OCI-M1 (cell line): ENCODE measurements around the gene PINLYP.
A peak's percentile ranks its signal among the peaks of the same experiment; 100 is the strongest.

Experiments used
- DNase-seq: peaks from one replicate; lab custom pipeline; 2025; lab: John Stamatoyannopoulos, UW

Gene PINLYP

DNA sequence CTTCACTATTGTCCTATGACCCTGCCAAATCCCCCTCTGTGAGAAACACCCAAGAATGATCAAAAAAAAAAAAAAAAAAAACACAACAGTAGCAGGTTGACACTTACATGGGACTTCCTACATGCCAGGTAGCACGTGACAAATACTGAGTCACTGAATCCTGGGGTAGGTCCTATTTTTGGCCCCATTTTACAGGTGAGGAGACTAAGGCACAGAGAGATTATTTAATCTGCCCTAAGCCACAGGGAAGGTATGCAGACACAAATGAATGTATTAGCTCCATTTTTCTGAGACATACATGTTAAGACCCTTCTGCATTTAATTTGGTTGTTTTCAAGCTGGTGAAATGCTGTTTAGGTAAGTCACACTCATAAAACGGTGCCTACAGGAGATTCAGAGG, 26.9 kb upstream of the PINLYP start:
- DNase-seq: no peak

DNA sequence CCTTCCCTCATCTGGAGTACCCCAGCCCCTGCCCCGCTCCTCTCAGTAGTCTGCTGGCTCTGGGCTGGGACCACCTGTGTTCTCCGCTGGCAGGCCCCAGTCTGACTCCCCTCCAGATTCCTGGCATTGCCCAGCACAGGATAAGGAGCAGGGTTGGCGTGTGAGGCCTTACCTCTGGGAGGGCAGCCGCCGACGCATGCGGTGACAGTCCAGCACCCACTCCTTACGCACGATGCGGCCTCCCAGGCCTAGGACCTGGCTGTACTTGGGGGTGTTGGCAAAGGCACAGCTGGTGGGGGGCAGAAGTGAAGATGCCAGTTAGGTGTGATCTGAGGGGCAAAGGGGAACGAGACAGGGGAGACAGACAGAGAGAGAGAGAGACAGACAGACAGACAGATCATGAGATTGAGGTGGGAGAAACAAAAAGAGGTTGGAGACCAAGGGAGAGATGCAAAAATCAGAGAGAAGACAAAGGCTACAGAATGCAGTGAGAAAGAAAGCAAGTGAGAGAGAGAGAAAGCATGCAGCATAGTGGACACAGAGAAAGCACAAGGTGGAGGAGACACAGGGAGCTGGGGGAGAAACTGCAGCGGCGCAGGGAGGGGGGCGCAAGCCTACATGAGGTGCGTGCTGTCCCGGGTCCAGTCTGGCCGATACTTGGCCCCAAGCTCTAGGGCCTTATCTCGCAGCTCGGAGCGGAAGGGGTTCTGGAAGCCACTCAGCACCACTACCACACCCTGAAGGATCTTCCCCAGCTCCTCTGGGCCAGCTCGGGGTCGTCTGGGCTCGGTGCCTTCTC, 24.0 kb upstream of the PINLYP start:
- no peak for DNase-seq

DNA sequence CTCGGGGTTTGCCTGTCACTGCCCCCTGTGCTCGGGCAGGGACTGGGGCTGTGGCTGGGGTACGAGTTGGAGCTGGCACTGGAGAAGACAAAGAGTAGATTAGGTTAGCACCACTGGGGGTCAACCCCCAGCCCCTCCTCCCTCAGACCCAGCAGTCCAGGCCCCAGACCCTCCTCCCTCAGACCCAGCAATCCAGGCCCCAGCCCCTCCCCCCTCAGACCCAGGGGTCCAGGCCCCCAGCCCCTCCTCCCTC, 23.5 kb upstream of the PINLYP start:
- DNase-seq: no peak

GRCh38 chr19:43552616-43553015, 23.0 kb upstream of the PINLYP start:
- DNase-seq: no peak

DNA sequence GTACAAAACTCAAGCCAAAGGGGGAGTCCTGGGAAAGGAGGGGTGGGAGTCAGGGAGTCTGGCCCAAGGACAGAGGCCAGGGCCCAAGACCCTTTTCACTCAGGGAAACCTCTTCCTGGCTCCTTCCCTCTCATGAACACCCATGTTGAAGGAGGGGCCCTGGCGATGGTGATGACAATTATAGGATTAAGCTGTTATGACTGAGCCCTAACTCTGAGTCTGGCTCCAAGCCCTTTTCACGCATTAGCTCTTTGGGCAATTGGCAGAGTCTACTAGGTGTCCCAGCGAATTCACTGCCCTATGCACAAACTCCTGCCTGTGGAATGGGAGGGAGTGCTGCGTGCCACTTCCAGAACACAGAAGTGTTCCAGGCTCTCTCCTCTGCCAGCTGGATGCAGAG, 21.9 kb upstream of the PINLYP start:
- DNase-seq: no peak

DNA sequence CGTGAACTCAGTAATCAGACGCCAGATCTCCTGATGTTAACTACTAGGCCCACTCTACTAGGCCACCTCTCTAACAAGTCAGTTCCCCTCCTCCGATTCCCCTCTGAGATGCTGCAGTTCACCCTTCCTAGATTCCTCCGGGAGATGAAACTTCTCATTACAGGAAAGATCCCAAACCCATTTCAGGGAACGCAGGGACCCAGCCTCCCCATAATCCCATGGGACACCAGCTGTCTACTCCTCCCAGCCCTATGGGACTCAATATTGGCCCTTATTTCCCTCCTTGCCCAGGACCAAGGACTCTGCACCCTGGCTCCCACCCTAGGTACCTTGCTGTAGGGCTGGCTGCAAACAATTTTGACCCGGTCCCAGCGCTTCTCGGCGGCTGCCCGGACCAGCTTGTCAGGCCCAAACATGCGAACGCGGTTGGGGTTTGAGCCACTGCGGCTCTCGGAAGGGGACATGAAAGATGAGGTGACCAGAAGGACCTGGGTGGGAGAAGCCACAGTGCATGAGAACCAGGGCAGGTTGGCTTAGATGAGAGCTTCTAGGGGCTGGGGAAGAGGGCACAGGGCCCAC, 21.2 kb upstream of the PINLYP start:
- no peak for DNase-seq

- DNase-seq: peak; percentile 83
Observed at GRCh38 chr19:43555185-43555770, 20.3 kb upstream of the PINLYP start.

- DNase-seq: no peak
Observed at GRCh38 chr19:43560687-43561086, 14.9 kb upstream of the PINLYP start.

DNA sequence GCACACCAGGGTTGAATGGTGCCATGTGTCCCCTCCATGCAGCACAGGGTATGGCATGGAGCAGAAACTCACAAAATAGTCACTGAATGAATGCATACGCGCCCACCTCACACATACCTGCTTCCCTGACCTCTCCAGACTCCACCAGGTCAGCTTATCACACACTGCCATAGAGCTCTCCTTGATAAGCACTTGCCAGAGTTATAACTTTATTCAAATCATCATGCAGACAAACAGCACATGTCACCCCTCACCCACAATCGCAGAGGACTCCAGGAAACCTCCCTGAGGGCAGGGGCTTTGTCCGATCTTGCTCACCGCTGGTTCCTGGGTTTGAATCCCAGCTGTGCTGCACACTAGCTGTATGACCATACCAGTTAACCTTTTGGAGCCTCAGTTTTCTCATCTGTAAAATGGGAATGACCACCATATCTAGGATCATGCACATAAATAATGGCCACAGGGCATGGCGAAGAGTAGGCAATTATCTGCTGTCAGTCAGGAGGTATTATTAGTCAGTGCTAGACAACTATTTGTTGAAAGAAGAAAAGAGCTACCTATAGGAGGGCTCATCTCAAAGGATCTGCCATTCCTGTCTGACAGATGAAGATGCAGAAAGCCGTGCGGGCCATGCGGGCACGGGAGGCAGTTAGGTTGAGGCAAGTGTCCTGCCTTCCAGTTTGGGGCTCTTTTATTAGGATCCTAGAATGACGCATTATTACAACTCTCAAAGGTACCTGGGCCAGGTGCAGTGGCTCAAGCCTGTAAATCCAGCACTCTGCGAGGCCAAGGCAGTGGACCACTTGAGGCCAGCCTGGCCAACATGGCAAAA, 14.2 kb upstream of the PINLYP start:
- DNase-seq: no peak

DNA sequence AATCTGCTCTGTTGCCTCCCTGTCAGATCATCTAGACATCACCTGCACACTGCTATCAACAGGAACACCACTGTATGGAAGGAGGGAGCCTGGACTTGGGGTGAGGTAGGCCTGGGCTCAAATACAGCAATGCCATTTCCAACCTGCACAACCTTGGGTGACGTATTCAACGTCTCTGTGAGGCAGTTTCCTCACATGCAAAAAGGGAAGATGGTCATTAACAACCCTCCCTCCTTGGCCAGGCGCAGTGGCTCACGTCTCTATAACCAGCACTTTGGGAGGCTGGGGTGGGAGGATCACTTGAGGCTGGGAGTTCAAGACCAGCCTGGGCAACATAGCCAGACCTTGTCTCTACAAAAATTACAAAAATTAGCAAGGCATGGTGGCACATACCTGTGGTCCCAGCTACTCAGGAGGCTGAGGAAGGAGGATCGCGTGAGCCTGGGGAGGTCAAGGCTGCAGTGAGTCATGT, 13.3 kb upstream of the PINLYP start:
- DNase-seq: no peak

DNA sequence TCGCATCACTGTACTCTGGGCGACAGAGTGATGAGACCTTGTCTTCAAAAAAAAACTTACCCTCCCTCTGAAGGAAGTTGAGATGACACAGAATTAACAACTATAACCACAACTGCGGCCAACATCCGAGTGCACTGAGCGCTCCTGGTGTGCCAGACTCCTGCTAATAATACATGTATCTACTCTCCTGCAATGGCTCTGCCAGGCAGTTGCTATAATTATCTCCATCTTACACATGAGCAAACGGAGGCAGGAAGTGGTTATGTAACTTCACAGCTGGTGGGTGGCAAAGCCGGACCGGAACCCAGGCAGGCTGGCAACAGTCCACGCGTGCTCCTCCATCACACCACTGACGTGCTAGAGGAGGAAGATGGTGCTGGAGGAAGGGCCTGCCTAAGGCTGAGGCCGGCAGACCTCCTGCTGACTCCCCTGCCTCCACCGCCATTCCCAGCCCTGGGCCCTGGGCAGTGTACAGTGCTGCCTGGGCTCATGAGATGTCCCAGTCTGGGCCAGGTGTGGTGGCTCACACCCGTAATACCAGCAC, 12.8 kb upstream of the PINLYP start:
- DNase-seq: peak; percentile 48

DNA sequence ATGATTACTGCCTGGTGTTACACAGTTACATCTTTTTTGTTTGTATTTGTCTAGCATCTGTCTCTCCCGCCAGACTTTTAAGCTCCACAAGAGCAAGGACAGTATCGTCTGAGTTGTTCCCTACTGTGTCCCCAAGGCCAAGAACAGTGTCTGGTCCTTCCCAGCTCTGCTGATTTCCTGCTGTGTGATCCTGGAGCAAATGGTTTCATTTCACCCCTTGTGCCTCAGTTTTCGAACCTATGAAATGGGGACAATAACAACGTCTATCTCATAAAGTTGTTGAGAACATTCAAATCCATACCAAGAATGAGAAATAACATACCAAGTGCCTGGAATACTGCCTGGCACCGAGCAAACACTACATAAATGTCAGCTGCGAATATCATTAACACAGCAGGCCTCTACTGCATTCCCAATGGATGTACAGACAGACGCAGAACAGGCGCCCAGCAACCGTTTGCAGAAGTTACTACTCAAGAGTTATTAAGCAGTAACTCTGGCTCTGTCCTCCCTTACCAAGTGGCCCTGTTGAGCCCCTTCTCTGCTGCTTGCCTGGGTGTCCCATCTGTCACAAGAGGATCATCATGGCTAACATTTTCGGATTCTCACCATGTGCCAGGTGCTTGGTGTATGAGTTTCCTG, 11.7 kb upstream of the PINLYP start:
- DNase-seq: no peak

DNA sequence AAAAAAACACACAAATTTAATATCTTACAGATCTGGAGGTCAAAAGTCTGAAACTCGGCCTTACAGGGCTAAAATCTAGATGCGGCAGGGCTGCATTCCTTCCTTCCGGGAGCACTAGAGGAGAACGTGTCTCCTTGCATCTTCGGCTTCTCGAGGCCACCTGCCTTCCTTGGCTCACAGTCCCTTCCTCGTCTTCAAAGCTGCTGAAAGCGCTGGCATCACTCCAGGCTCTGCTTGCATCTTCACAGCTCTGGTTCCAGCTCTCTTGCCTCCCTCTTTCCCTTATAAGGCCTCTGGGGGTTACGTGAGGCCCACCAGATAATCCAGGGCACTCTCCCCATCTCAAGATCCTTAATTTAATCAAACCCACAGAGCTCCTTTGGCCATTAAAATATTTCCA, 10.8 kb upstream of the PINLYP start:
- no peak for DNase-seq

- no peak for DNase-seq
Observed at GRCh38 chr19:43569657-43570056, 5.9 kb upstream of the PINLYP start.

DNA sequence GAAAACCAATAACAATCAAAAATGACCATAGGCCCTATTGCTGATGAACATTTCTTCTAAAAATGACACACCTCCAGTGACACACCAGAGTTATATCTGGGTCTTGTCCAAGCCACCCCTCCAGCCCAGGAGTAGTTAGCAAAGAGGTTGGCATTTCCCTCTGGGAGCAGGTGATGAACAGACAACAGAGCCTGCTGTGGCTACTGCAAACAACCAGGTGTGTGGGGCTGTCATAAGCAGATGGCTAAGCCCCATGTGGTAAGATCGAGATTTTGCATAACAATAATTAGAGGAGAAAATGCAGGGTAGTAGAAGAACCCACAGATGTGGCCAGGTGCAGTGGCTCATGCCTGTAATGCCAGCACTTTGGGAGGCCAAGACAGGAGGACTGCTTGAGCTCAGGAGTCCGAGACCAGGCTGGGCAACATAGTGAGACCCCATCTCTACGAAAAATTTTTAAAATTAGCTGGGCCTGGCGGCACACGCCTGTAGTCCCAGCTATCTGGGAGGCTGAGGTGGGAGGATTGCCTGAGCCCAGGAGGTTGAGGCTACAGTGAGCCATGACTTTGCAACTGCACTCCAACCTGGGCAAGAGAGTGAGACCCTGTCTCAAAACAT, 5.3 kb upstream of the PINLYP start:
- DNase-seq: no peak

DNA sequence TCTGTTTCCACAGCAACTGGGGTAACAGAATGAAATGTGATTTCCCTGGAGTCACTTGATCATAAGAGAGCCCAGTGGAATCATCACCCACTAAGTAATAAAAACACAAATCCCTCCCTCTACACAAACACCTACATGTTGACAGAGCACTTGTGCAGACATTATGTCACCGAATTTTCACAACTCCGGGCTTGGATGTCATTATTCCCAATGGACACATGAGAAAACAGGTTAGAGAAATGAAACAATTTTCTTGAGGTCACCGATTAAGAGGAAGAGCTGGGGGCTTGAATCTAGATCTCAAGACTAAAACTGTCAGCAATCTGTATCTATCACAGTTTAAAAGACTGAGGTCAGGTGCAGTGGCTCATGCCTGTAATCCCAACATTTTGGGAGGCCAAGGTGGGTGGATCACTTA, 3.4 kb upstream of the PINLYP start:
- no peak for DNase-seq

DNA sequence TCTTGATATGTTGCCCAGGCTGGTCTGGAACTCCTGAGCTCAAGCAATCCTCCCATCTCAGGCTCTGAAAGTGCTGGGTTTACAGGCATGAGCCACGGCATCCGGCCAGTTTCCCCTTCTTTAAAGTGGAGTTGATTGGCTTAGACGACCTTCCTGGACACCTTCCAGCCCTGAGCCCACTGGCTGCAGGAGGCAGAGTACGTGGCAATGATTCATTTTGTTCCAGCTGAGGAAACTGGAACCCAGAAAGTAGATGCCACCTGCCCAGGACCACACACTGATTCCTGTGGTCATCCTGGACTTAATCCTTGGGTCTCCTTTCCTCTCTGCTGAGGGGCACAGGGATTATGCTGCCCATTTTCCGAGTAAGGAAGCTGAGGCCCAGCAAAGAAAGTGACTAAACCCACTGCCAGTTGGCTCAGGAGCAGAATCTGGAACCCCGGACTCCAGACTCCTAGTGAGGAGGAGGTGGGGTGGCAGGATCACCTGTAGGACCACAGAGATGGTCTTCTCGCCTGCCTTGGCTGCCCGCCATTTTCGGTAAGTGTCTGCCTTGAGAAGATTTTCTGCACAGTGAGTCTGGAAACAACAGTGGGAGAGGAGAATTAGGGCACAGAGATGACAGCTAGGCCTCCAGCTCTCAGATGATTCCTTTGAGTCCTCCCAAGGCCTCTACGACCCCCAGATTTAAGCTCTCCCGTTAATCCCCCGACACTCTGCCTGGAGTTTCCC, 1.0 kb upstream of the PINLYP start:
- DNase-seq: peak; percentile 47

- no peak for DNase-seq
Observed at GRCh38 chr19:43575955-43576878, 616 bp downstream of the PINLYP start.

DNA sequence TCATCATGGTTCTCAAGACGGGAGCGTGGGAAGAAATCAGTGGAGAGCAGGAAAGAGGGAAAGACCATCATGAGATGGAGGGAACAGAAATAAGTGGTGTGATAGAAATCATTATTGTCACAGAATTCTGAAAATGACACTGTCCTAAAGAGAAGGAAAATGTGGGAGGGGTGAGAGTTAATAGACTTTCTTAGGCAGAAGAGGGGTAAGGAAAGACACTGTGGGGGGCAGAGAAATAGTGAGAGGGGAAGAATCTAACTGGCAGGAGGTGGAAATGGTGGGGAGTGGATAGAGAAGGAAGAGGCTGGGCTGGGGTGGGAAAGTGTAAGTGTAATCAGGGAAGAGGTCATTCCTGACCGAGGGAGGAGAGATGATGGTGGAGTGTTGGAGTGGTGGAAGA, 3.2 kb downstream of the PINLYP start:
- DNase-seq: no peak

- DNase-seq: peak; percentile 60
Observed at GRCh38 chr19:43581467-43581866, 5.9 kb downstream of the PINLYP start.
